Progenitor cell of endocrine pancreas (in vitro differentiated cells): ENCODE measurements around the gene DNMT3A. TPM values are rescaled to one million over a fixed set of nuclear protein-coding genes. Genes with fewer than 3 reads are reported as not detected.

Experiments
- DNase-seq: peaks from one replicate; pipeline ENCODE4 v3.0.0; 2021; ENCODE audit warnings: low spot score; ENCODE audit not compliant: unreplicated experiment
- H3K27ac Mint-ChIP-seq: 2 replicates; pipeline ENCODE4 v1.8.0; 2021; ENCODE audit warnings: mild to moderate bottlenecking, moderate library complexity, mixed read lengths
- H3K27me3 Mint-ChIP-seq: 2 replicates; pipeline ENCODE4 v1.8.0; 2021; ENCODE audit warnings: mixed read lengths
- H3K36me3 Mint-ChIP-seq: 2 replicates; pipeline ENCODE4 v1.8.0; 2022; ENCODE audit warnings: mixed read lengths; ENCODE audit not compliant: insufficient read depth
- H3K4me1 Mint-ChIP-seq: 2 replicates; pipeline ENCODE4 v1.8.0; 2021; ENCODE audit warnings: low read depth, mixed read lengths
- H3K4me3 Mint-ChIP-seq: 2 replicates; pipeline ENCODE4 v1.8.0; 2021; ENCODE audit warnings: low read depth, mild to moderate bottlenecking, moderate library complexity, mixed read lengths
- H3K9me3 Mint-ChIP-seq: 2 replicates; pipeline ENCODE4 v1.8.0; 2021; ENCODE audit warnings: low read depth, mixed read lengths
- CTCF ChIP-seq: fragments of 200-600 bp; sonication (generic); IDR thresholded peaks from one replicate; pipeline ENCODE4 v1.5.0; 2021; ENCODE audit warnings: antibody characterized with exemption, mild to moderate bottlenecking; ENCODE audit not compliant: unreplicated experiment
- total RNA-seq: library from RNA; stranded (reverse); gene quantifications from 2 replicates; pipeline ENCODE4 v1.2.1, GENCODE V29; 2021

Gene DNMT3A
- total RNA-seq, 1 donor from 2014 or later = 168 TPM

- DNase-seq = no peak
- no peak for TF ChIP-seq CTCF
- Mint-ChIP-seq H3K4me3 (no peak overlapping the region), H3K27ac (no peak overlapping the region), H3K36me3 (peaks cover 28% of the 10 kb centered on the region), H3K27me3 (no peaks in the 10 kb centered on the region), H3K9me3 (no peaks in the 10 kb centered on the region), H3K4me1 (peaks cover 2% of the 10 kb centered on the region)
Measured at GRCh38 chr2:25243995-25244394, 97.7 kb downstream of the DNMT3A start.

GRCh38 chr2:25241452-25241851 is 100.3 kb downstream of the DNMT3A start:
- no peak overlapping the region for H3K27ac Mint-ChIP-seq
- no peaks in the 10 kb centered on the region for H3K27me3 Mint-ChIP-seq
- TF ChIP-seq CTCF = no peak
- H3K36me3 Mint-ChIP-seq = peaks cover 33% of the 10 kb centered on the region
- no peak overlapping the region for H3K4me3 Mint-ChIP-seq
- no peaks in the 10 kb centered on the region for H3K4me1 Mint-ChIP-seq
- H3K9me3 Mint-ChIP-seq = no peaks in the 10 kb centered on the region
- DNase-seq = no peak

GRCh38 chr2:25240636-25241035 is 101.1 kb downstream of the DNMT3A start:
- no peak overlapping the region for H3K27ac Mint-ChIP-seq
- no peak for TF ChIP-seq CTCF
- H3K36me3 Mint-ChIP-seq = peaks cover 34% of the 10 kb centered on the region
- H3K9me3 Mint-ChIP-seq = no peaks in the 10 kb centered on the region
- H3K4me1 Mint-ChIP-seq = no peaks in the 10 kb centered on the region
- DNase-seq = no peak
- H3K27me3 Mint-ChIP-seq = no peaks in the 10 kb centered on the region
- no peak overlapping the region for H3K4me3 Mint-ChIP-seq

GRCh38 chr2:25238920-25239319 is 102.8 kb downstream of the DNMT3A start:
- Mint-ChIP-seq H3K4me1 (no peaks in the 10 kb centered on the region), H3K27ac (no peak overlapping the region), H3K4me3 (no peak overlapping the region), H3K27me3 (no peaks in the 10 kb centered on the region), H3K36me3 (peaks cover 45% of the 10 kb centered on the region), H3K9me3 (no peaks in the 10 kb centered on the region)
- no peak for TF ChIP-seq CTCF
- DNase-seq = no peak

- no peak for TF ChIP-seq CTCF
- H3K4me1 Mint-ChIP-seq = no peaks in the 10 kb centered on the region
- no peak overlapping the region for H3K27ac Mint-ChIP-seq
- H3K9me3 Mint-ChIP-seq = no peaks in the 10 kb centered on the region
- H3K36me3 Mint-ChIP-seq = peaks cover 42% of the 10 kb centered on the region
- H3K4me3 Mint-ChIP-seq = no peak overlapping the region
- no peaks in the 10 kb centered on the region for H3K27me3 Mint-ChIP-seq
- DNase-seq = no peak
Measured at GRCh38 chr2:25237764-25238163, 104.0 kb downstream of the DNMT3A start.

- H3K36me3 Mint-ChIP-seq = peaks cover 38% of the 10 kb centered on the region
- H3K27ac Mint-ChIP-seq = peak overlapping the region; percentile 6
- no peaks in the 10 kb centered on the region for H3K9me3 Mint-ChIP-seq
- no peak for TF ChIP-seq CTCF
- no peak for DNase-seq
- no peaks in the 10 kb centered on the region for H3K4me1 Mint-ChIP-seq
- no peak overlapping the region for H3K4me3 Mint-ChIP-seq
- no peaks in the 10 kb centered on the region for H3K27me3 Mint-ChIP-seq
Measured at GRCh38 chr2:25236736-25237135, 105.0 kb downstream of the DNMT3A start.
